ENCODE measurements around the gene TMEM135. TPM values are rescaled to one million over a fixed set of nuclear protein-coding genes. Genes with fewer than 3 reads are reported as not detected.

TMEM135 gene
- total and polyA plus RNA-seq, 2 donors (not counting 1 experiment from before 2014, with no cell fraction given): 2.7 to 19.5 TPM

DNA sequence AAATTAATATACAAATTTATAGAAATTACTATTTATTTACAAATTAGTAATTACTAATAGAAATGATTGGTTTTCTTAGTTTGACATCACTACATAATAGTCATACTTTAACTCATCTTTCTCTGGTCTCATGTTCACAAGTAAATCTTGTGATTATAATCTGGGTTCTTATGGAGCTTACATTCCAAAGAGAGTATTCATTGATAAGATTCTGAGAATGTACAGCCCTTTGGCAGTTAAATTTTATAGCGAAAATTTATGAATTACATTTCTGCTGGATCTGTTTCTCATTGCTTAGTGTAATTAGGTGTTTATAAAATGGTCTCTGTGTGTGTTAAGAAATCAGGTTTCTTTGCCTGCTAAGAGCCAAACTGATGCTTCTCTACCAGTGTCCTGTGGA is 175.2 kb downstream of the TMEM135 start:
- POLR2A ChIA-PET: interaction anchor here (0.7 kb wide), 1 partner anchor 217 kb away, joined by 6 read pairs; no protein-coding TSS in a partner anchor
- no CpG with 5 or more reads among the region's 1 CpG for WGBS (ENCODE audit: insufficient coverage)

DNA sequence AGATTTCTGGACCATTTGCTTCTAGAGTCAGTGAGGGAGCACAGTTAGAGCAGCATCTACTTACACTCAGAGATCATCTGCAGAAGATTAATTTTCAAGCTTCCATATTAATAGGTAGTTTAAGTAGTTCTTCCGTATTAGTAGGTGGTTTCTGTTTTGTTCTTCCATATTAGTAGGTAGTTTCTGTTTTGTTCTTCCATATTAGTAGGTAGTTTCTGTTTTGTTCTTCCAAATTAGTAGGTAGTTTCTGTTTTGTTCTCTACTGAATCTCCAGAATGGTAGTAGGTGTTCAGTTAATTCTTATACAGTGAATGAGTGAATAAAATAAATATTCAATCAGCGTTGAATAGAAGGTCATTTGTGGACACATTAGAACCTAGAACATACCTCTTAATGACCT is 175.7 kb downstream of the TMEM135 start:
- no peaks in the 10 kb centered on the region for H3K9me3 ChIP-seq (ENCODE audit: control extremely low read depth in 1 of 3, control insufficient read depth in 2 of 3, insufficient read depth in 1 of 3, low read length in 2 of 3)
- WGBS (ENCODE audit: insufficient coverage): no CpG with 5 or more reads among the region's 2 CpGs
- no peaks in the 10 kb centered on the region for H3K27me3 ChIP-seq (replicated peaks in 1 of 4; ENCODE audit: control extremely low read depth in 1 of 4, control insufficient read depth in 3 of 4, insufficient read depth in 4 of 4, low read length in 3 of 4)
- no peaks in the 10 kb centered on the region for H4K20me1 ChIP-seq (ENCODE audit: control insufficient read depth, insufficient read depth, low read length, poor library complexity, severe bottlenecking)
- DNase-seq: peak; percentile 2
- Mint-ChIP-seq H3K27ac (no peak overlapping the region), H3K9me3 (ENCODE audit: insufficient read depth) (peaks cover 2% of the 10 kb centered on the region), H3K4me1 (peaks cover 11% of the 10 kb centered on the region), H3K27me3 (no peaks in the 10 kb centered on the region), H3K4me3 (no peak overlapping the region)
- ChIA-PET CTCF (no interaction called here), POLR2A (no interaction called here)
- no peak overlapping the region for H3K4me2 ChIP-seq (replicated peaks; ENCODE audit: low read depth, low read length, poor library complexity, severe bottlenecking)
- no peak for ATAC-seq (ENCODE audit: low read depth)
- intact Hi-C loops (cut with micrococcal nuclease): no loop called here
- TF ChIP-seq, protein P1, sequence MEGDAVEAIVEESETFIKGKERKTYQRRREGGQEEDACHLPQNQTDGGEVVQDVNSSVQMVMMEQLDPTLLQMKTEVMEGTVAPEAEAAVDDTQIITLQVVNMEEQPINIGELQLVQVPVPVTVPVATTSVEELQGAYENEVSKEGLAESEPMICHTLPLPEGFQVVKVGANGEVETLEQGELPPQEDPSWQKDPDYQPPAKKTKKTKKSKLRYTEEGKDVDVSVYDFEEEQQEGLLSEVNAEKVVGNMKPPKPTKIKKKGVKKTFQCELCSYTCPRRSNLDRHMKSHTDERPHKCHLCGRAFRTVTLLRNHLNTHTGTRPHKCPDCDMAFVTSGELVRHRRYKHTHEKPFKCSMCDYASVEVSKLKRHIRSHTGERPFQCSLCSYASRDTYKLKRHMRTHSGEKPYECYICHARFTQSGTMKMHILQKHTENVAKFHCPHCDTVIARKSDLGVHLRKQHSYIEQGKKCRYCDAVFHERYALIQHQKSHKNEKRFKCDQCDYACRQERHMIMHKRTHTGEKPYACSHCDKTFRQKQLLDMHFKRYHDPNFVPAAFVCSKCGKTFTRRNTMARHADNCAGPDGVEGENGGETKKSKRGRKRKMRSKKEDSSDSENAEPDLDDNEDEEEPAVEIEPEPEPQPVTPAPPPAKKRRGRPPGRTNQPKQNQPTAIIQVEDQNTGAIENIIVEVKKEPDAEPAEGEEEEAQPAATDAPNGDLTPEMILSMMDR (IDR thresholded peaks at IDR 0.05): no peak
- TF ChIP-seq EZH2 (IDR thresholded peaks at IDR 0.05; ENCODE audit: borderline replicate concordance, insufficient read depth, low read depth, low read length, poor library complexity, severe bottlenecking): no peak
- H3K27ac ChIP-seq (ENCODE audit: low read length in 2 of 2): no peak overlapping the region
- no peak overlapping the region for H3K4me3 ChIP-seq (ENCODE audit: control extremely low read depth in 1 of 5, extremely low read depth in 1 of 5, insufficient read depth in 1 of 5, low read depth in 2 of 5, low read length in 4 of 5)
- H3K79me2 ChIP-seq (ENCODE audit: control insufficient read depth, insufficient read depth, low read length): no peaks in the 10 kb centered on the region
- no peak overlapping the region for H2AFZ ChIP-seq (ENCODE audit: insufficient read depth, low read depth, low read length, poor library complexity, severe bottlenecking)
- no peak overlapping the region for H3K9ac ChIP-seq (ENCODE audit: low read length)
- H3K36me3 ChIP-seq (replicated peaks in 1 of 2; ENCODE audit: control extremely low read depth in 1 of 2, control insufficient read depth in 1 of 2, extremely low read depth in 1 of 2, insufficient read depth in 2 of 2, low read length in 1 of 2): no peaks in the 10 kb centered on the region
- no peaks in the 10 kb centered on the region for H3K4me1 ChIP-seq (ENCODE audit: control insufficient read depth in 2 of 2, insufficient read depth in 2 of 2, low read length in 2 of 2)

More for the DNA sequence above, 175.2 kb downstream of the TMEM135 start:
- intact Hi-C loops (cut with micrococcal nuclease): no loop called here
- Histone ChIP-seq H2AFZ (ENCODE audit: insufficient read depth, low read depth, low read length, poor library complexity, severe bottlenecking) (no peak overlapping the region), H3K9ac (ENCODE audit: low read length) (no peak overlapping the region), H3K4me3 (ENCODE audit: control extremely low read depth in 1 of 5, extremely low read depth in 1 of 5, insufficient read depth in 1 of 5, low read depth in 2 of 5, low read length in 4 of 5) (no peak overlapping the region), H3K4me1 (ENCODE audit: control insufficient read depth in 2 of 2, insufficient read depth in 2 of 2, low read length in 2 of 2) (no peaks in the 10 kb centered on the region), H3K27ac (ENCODE audit: low read length in 2 of 2) (no peak overlapping the region), H4K20me1 (ENCODE audit: control insufficient read depth, insufficient read depth, low read length, poor library complexity, severe bottlenecking) (no peaks in the 10 kb centered on the region), H3K36me3 (replicated peaks in 1 of 2; ENCODE audit: control extremely low read depth in 1 of 2, control insufficient read depth in 1 of 2, extremely low read depth in 1 of 2, insufficient read depth in 2 of 2, low read length in 1 of 2) (no peaks in the 10 kb centered on the region), H3K79me2 (ENCODE audit: control insufficient read depth, insufficient read depth, low read length) (no peaks in the 10 kb centered on the region), H3K9me3 (ENCODE audit: control extremely low read depth in 1 of 3, control insufficient read depth in 2 of 3, insufficient read depth in 1 of 3, low read length in 2 of 3) (peaks cover 0 to 1% (median 0%) of the 10 kb centered on the region in 3 donors), H3K27me3 (replicated peaks in 1 of 4; ENCODE audit: control extremely low read depth in 1 of 4, control insufficient read depth in 3 of 4, insufficient read depth in 4 of 4, low read length in 3 of 4) (no peaks in the 10 kb centered on the region), H3K4me2 (replicated peaks; ENCODE audit: low read depth, low read length, poor library complexity, severe bottlenecking) (no peak overlapping the region)
- Mint-ChIP-seq H3K4me3 (no peak overlapping the region), H3K4me1 (peaks cover 11% of the 10 kb centered on the region), H3K27ac (no peak overlapping the region), H3K27me3 (no peaks in the 10 kb centered on the region), H3K9me3 (ENCODE audit: insufficient read depth) (peaks cover 2% of the 10 kb centered on the region)
- ATAC-seq (ENCODE audit: low read depth) (no peak), DNase-seq (no peak)
- CTCF ChIA-PET: no interaction called here
- TF ChIP-seq, protein P1 (IDR thresholded peaks at IDR 0.05): no peak
- no peak for TF ChIP-seq EZH2 (IDR thresholded peaks at IDR 0.05; ENCODE audit: borderline replicate concordance, insufficient read depth, low read depth, low read length, poor library complexity, severe bottlenecking)
